ENCODE data around the gene PARVG.

Gene PARVG

DNA sequence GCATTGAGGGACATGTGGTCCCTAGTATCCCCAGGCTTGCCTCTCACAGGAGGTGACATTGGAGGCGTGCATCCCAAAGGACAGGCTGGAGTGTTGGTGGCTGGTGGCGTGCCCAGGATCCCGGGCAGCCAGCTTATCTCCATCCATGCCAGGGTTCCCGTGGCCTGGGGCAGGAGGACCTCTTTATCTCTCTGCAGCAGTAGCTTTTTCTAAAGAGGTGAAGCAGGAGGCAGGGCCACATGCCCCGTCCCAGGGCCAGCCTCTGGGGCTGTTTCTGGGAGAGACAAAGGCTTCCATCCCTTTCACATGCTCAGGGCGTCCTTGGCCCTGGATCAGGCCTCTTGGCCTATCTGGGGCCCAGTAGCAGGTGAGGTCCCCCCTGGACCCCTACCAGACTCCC, 19.7 kb downstream of the PARVG start:
- H3K4me3 ChIP-seq = no peak overlapping the region
- H3K9me3 ChIP-seq = no peaks in the 10 kb centered on the region
- no peak for DNase-seq (ENCODE audit: low spot score in 2 of 2)
- in situ Hi-C loops (cut with MboI; ENCODE audit: low sequenced_read_pairs) = no loop called here
- no peaks in the 10 kb centered on the region for H3K4me1 ChIP-seq
- H3K36me3 ChIP-seq (replicated peaks) = no peaks in the 10 kb centered on the region
- no peaks in the 10 kb centered on the region for H3K27me3 ChIP-seq (ENCODE audit: low read depth)

DNA sequence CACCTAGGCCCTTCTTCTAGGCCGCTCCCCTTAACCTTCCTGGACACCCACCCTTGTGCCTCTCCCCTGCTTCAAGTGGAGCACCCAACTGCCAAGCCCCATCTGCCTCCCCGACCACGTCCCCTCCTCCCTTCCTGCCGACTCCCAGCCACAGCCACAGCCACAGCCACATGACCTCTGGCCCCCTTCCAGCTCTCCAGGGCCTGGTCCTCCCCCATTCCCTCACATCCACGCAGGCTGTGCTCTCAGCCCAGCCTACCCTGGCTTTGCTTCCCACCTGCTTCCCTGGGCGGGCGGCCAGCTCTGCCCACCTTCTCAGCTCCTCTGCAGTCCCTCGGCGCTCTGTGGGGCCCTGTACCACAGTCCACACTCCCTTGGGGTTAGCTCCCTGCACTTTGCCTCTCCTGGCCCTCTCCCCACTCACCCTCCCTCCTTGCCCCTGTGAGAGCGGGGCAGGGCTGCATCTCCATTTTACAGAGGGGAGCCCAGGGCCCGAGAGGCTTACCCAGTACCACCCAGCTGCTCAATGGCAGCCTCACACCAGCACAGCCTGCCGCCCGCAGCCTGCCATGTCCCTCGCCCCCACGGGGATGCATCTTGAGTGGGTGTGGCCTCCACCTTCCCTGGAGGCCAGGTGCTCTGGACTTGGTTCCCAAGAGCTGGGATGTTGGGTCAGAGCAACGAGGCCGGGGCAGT, 20.3 kb downstream of the PARVG start:
- in situ Hi-C loops (cut with MboI; ENCODE audit: low sequenced_read_pairs) = no loop called here
- DNase-seq (ENCODE audit: low spot score in 2 of 2) = no peak
- Histone ChIP-seq H3K27me3 (ENCODE audit: low read depth) (no peaks in the 10 kb centered on the region), H3K36me3 (replicated peaks) (no peaks in the 10 kb centered on the region), H3K9me3 (no peaks in the 10 kb centered on the region), H3K4me1 (no peaks in the 10 kb centered on the region), H3K4me3 (no peak overlapping the region)

DNA sequence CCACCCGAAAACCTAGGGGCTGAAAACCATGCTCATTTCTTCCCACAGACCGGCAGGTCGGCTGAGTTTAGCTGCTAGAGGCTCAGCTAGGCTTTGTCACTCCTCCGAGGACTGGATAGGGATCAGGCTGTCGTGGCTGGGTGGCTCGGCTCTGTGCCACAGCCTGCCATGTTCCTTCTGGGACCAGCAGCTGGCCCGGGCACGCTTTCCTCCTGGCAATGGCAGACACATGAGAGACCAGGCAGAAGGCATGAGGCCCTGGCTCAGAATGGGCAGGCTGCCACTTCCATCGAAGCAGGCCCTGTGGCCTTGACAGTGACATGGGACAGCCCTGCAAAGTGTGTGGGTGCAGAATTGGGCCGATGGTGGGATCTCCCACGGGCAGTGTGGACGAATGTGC, 20.9 kb downstream of the PARVG start:
- Histone ChIP-seq H3K9me3 (no peaks in the 10 kb centered on the region), H3K36me3 (replicated peaks) (no peaks in the 10 kb centered on the region), H3K4me1 (no peaks in the 10 kb centered on the region), H3K4me3 (no peak overlapping the region), H3K27me3 (ENCODE audit: low read depth) (no peaks in the 10 kb centered on the region)
- in situ Hi-C loops (cut with MboI; ENCODE audit: low sequenced_read_pairs) = no loop called here
- no peak for DNase-seq (ENCODE audit: low spot score in 2 of 2)

DNA sequence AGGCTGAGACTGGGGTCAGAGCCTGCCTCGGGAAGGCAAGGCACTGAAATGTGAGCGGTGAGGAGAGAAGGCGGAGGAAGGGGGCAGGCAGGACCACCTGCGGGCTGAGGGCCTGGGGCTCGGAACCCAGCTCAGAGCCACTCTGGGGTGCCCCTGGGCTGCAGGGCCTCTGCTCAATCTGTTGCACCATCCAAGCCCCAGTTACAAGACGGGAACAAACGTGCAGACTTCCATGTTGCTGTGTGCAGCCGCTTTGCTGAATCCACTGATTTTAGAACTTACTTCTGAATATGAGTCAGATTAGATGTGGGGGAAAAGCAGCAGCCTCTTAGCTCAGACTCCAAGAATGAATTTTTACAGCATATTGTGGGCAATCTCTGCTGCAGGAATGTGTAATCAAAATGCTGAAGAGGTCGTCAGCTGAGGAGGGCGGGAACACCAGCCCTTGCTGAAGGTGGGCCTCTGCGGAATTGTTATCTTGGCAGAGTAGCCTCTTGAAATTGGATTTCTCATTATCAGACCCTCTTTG, 21.6 kb downstream of the PARVG start:
- DNase-seq (ENCODE audit: low spot score in 2 of 2) = no peak
- no peak overlapping the region for H3K4me3 ChIP-seq
- H3K4me1 ChIP-seq = no peaks in the 10 kb centered on the region
- no peaks in the 10 kb centered on the region for H3K9me3 ChIP-seq
- no peaks in the 10 kb centered on the region for H3K36me3 ChIP-seq (replicated peaks)
- H3K27me3 ChIP-seq (ENCODE audit: low read depth) = no peaks in the 10 kb centered on the region
- in situ Hi-C loops (cut with MboI; ENCODE audit: low sequenced_read_pairs) = no loop called here

DNA sequence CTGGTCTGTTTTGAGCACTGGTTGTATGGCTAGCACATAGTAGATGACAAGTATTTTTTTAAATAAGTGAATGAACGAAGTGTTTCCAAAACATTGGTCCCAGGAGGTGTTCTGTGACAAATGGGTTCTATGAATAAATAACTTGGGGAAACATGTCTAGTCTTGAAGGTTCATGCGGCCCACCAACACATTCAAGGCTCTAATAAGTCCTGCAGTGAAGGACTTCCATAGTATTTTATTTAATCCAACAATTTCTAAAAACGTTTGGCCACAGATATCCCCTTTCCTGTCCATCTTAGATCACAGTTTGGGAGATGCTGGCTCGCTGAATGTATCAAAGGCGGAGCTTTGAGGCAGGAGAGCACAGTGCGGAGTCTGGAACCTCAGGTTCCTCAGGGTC, 22.5 kb downstream of the PARVG start:
- no peaks in the 10 kb centered on the region for H3K4me1 ChIP-seq
- H3K4me3 ChIP-seq = no peak overlapping the region
- in situ Hi-C loops (cut with MboI; ENCODE audit: low sequenced_read_pairs) = no loop called here
- no peak for DNase-seq (ENCODE audit: low spot score in 2 of 2)
- H3K9me3 ChIP-seq = no peaks in the 10 kb centered on the region
- no peaks in the 10 kb centered on the region for H3K36me3 ChIP-seq (replicated peaks)
- H3K27me3 ChIP-seq (ENCODE audit: low read depth) = no peaks in the 10 kb centered on the region

DNA sequence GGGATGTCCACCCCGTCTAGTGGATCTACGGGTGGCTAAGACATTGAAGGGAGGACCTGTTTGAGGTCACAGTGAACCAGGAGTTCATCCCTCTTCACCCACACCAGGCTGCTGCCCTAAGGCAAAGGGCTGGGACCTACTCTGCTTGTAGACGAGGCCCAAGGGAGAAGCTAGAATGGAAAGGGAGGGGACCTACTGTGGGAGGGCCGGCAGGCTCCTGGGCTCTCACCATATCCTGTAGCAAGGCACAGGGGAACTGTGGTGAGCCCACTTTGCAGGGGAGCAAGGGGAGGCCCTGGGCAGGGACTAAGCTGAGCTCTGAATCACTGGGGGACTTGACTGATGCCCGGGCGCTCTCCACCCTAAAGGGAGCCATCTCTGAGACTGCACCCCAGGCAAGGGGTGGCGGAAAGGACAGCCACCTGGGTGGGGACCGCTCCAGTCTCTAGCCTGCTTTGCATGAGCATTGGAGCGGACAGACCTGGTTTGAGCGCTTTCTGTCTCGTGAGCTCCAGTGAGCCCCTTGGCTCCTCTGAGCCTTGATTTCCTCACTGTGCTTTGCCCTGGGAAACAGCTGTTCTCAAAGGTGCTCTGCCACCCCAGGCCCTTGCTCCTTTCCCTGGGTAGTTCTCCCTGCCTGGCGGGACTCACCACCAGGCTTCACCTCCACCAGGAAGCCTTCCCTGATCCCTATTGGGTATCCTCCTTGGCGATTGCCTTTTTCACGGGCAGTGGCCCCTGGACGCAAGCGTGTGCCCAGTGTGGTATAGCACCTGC, 24.2 kb downstream of the PARVG start:
- Histone ChIP-seq H3K36me3 (replicated peaks) (no peaks in the 10 kb centered on the region), H3K4me3 (no peak overlapping the region), H3K27me3 (ENCODE audit: low read depth) (no peaks in the 10 kb centered on the region), H3K4me1 (no peaks in the 10 kb centered on the region), H3K9me3 (no peaks in the 10 kb centered on the region)
- in situ Hi-C loops (cut with MboI; ENCODE audit: low sequenced_read_pairs) = no loop called here
- no peak for DNase-seq (ENCODE audit: low spot score in 2 of 2)

DNA sequence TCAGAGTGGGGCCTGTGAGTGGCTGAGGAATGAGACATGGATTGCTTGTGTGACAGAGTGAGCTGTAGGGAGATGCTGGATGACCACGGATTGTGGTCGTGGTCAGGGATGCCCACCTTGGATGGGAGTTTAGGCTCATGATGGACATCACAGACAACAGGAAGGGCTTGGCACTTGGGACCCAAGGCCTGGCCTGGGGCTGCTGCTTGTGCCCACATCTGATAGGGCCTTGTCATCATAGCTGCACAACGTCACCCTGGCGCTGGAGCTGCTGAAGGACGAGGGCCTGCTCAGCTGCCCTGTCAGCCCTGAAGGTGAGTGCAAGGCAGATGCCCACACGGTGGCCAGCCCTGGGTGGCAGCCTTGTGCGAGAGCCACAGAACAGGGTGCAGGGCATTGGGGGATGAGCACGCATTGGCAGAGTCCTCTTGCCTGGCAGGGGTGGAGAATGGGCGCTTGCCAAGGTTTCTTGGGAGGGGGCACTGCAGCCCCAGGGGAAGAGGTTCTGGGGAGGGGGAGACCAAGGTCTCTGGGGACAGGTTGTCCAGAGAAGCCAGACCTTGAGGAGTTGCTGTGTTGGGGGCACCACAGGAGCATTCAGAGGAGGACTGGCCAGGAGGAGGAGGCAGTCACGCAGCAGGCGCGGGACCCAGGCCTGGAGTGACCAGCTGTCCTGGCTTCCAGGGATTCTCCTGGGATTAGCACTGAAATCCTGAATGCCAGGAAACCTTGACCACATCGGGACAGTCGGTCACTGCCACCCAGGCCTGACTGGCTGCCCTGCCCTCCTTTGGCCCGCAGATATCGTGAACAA, 25.0 kb downstream of the PARVG start:
- no peaks in the 10 kb centered on the region for H3K36me3 ChIP-seq (replicated peaks)
- no peak overlapping the region for H3K4me3 ChIP-seq
- H3K9me3 ChIP-seq = no peaks in the 10 kb centered on the region
- no peak for DNase-seq (ENCODE audit: low spot score in 2 of 2)
- in situ Hi-C loops (cut with MboI; ENCODE audit: low sequenced_read_pairs) = no loop called here
- no peaks in the 10 kb centered on the region for H3K4me1 ChIP-seq
- H3K27me3 ChIP-seq (ENCODE audit: low read depth) = no peaks in the 10 kb centered on the region

DNA sequence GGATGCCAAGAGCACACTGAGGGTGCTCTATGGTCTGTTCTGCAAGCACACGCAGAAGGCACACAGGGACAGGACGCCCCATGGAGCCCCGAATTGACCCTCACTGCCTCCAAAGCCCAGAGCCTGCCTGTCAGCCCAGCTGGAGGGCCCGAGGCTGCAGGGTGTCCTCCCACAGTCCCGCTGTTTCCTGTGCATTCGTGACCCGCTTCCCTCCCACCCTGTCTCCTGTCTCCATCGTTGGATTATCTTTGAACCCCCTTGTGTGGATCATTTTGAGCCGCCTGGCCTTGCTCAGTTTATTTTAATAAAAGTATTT, 25.6 kb downstream of the PARVG start:
- in situ Hi-C loops (cut with MboI; ENCODE audit: low sequenced_read_pairs) = no loop called here

DNA sequence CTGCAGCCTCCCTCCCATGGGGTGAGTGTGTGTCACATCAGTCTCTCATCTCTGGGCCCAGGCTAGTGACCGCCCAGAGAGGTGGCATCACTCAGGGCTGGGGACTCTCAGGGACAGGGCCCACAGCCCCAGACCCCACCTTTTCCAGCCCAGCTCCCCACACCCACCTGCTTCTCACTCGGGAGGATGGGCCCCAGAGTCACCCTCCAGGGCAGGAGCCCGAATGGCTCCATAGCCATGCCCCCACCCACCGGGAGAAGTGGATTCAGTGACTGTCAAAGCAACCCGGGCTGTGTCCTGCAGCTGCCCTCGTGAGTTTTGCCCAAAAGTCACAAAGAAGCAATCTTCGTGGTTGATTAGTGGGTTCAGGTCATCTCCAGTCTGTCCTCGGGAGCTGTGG, 26.0 kb downstream of the PARVG start:
- DNase-seq (ENCODE audit: low spot score in 2 of 2) = no peak
- in situ Hi-C loops (cut with MboI; ENCODE audit: low sequenced_read_pairs) = no loop called here
- no peaks in the 10 kb centered on the region for H3K27me3 ChIP-seq (ENCODE audit: low read depth)
- H3K9me3 ChIP-seq = no peaks in the 10 kb centered on the region
- H3K4me1 ChIP-seq = no peaks in the 10 kb centered on the region
- no peak overlapping the region for H3K4me3 ChIP-seq
- H3K36me3 ChIP-seq (replicated peaks) = no peaks in the 10 kb centered on the region

More for the DNA sequence above, 25.6 kb downstream of the PARVG start:
- DNase-seq (ENCODE audit: low spot score in 2 of 2) = no peak
- H3K9me3 ChIP-seq = no peaks in the 10 kb centered on the region
- no peaks in the 10 kb centered on the region for H3K4me1 ChIP-seq
- H3K27me3 ChIP-seq (ENCODE audit: low read depth) = no peaks in the 10 kb centered on the region
- H3K4me3 ChIP-seq = no peak overlapping the region
- no peaks in the 10 kb centered on the region for H3K36me3 ChIP-seq (replicated peaks)

DNA sequence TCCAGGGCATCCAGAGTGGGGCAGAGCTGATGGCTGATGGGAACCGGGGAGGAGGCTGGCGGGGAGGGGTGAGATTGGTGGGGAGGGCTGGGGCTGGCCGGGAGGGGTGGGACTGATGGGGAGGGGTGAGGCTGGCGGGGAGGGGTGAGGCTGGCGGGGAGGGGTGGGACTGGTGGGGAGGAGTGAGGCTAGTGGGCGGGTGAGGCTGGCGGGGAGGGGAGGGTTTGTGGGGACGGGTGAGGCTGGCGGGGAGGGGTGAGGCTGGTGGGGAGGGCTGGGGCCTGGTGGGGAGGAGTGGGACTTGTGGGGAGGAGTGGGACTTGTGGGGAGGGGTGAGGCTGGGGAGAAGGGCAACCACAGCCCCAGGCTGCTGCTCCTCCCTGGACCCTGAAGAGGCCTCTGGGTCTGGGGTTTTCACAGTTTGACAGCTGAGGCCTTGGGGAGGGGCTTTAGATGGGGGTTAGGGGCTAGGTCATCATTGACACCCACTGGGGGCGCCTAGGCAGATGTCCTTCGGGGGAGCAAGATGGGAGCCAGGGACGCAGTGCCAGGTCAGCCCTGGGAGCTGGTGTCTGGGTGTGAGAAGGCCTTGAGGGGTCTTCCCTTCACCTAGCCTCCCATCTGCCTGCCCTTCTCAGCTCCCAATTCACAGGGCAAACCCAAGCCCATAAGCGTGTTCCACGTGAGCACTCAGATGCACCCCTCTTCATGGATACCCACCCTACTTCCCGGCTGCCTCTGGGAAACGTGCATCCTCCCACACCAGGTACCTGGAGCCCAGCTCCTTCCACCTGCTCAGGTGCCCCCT, 26.7 kb downstream of the PARVG start:
- DNase-seq (ENCODE audit: low spot score in 2 of 2) = no peak
- H3K36me3 ChIP-seq (replicated peaks) = no peaks in the 10 kb centered on the region
- no peaks in the 10 kb centered on the region for H3K27me3 ChIP-seq (ENCODE audit: low read depth)
- H3K4me1 ChIP-seq = no peaks in the 10 kb centered on the region
- no peaks in the 10 kb centered on the region for H3K9me3 ChIP-seq
- no peak overlapping the region for H3K4me3 ChIP-seq
- in situ Hi-C loops (cut with MboI; ENCODE audit: low sequenced_read_pairs) = no loop called here

DNA sequence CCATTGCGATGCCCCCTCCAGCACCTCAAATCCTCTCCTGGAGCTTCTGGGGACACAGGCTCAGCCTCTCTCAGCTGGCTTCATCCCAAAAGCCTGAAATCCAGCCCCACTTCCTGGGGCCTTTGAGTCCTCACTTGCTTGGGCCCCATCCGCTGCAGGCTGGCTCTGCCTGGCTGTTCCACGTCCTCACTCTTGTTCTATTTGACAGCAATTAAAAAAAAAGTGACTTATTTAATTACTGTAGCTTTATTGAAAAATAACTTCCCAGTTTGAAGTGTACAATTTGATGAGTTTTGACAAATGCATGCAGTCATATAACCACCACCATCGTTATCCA, 27.2 kb downstream of the PARVG start:
- Histone ChIP-seq H3K27me3 (ENCODE audit: low read depth) (no peaks in the 10 kb centered on the region), H3K9me3 (no peaks in the 10 kb centered on the region), H3K36me3 (replicated peaks) (no peaks in the 10 kb centered on the region), H3K4me1 (no peaks in the 10 kb centered on the region), H3K4me3 (no peak overlapping the region)
- in situ Hi-C loops (cut with MboI; ENCODE audit: low sequenced_read_pairs) = no loop called here
- no peak for DNase-seq (ENCODE audit: low spot score in 2 of 2)

DNA sequence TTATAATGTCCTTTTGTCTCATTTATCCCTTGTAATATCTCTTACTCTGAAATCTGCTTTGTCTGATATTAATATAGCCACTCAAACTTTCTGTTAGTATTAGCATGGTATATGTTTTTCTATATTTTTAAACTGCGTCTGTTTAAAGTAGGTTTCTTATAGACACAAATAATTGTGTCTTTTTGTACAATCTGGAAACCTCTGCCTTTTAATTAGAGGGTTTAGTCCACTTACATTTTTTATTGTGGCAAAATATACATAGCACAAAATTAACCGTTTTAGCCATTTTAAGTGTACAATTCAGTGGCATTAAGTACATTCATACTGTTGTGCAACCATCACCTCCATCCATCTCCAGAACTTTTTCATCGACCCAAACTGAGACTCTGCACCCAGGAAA, 28.6 kb downstream of the PARVG start:
- Histone ChIP-seq H3K27me3 (ENCODE audit: low read depth) (no peaks in the 10 kb centered on the region), H3K36me3 (replicated peaks) (no peaks in the 10 kb centered on the region)
- in situ Hi-C loops (cut with MboI; ENCODE audit: low sequenced_read_pairs) = no loop called here

DNA sequence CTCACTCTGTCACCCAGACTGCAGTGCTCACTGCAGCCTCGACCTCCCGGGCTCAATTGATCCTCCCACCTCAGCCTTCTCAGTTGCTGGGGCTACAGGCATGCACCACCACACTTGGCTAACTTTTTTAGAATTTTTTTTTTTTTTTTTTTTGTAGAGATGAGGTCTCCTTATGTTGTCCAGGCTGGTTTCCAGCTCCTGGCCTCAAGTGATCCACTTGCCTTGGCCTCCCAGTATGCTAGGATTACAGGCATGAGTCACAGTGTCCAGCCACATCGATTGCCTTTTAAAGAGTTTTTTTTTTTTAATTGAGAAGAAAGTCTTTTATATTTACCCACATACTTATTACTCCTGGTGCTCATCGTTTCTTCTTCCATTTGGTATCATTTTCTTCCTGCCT, 30.0 kb downstream of the PARVG start:
- H3K9me3 ChIP-seq = 0 out of 2 replicates have a peak, but pooled peaks cover 2% of the 10 kb centered on the region
- no peaks in the 10 kb centered on the region for H3K27me3 ChIP-seq (ENCODE audit: low read depth)
- DNase-seq (ENCODE audit: low spot score in 2 of 2) = no peak
- in situ Hi-C loops (cut with MboI; ENCODE audit: low sequenced_read_pairs) = no loop called here
- no peaks in the 10 kb centered on the region for H3K4me1 ChIP-seq
- H3K36me3 ChIP-seq (replicated peaks) = no peaks in the 10 kb centered on the region
- H3K4me3 ChIP-seq = no peak overlapping the region

More for the DNA sequence above, 28.6 kb downstream of the PARVG start:
- DNase-seq (ENCODE audit: low spot score in 2 of 2) = no peak
- Histone ChIP-seq H3K4me3 (no peak overlapping the region), H3K9me3 (no peaks in the 10 kb centered on the region), H3K4me1 (no peaks in the 10 kb centered on the region)
